Measurements from ENCODE around the gene SUPT3H. TPM values are rescaled to one million over a fixed set of nuclear protein-coding genes. Genes with fewer than 3 reads are reported as not detected.

The SUPT3H gene
- total and polyA plus RNA-seq, 2 of the 8 experiments (the other 6 are each of a cell fraction or from before 2014, with no cell fraction given) = 18.8 to 23.0 TPM

- Histone ChIP-seq H3K4me1 (replicated peaks in 1 of 4; ENCODE audit: control insufficient read depth in 3 of 4, insufficient read depth in 4 of 4, low read length in 3 of 4) (no peaks in the 10 kb centered on the region), H4K8ac (ENCODE audit: extremely low read depth, insufficient read depth, low read length) (no peak overlapping the region), H3K18ac (ENCODE audit: extremely low read depth, low read length) (no peak overlapping the region), H3K14ac (ENCODE audit: insufficient read length) (no peak overlapping the region), H3K27ac (ENCODE audit: low read depth, low read length) (no peak overlapping the region), H4K91ac (replicated peaks; ENCODE audit: insufficient read length, low read length) (no peak overlapping the region), H3K79me1 (ENCODE audit: low read depth, low read length) (no peaks in the 10 kb centered on the region; the same call in 1 of the 2 replicates), H3K27me3 (replicated peaks in 1 of 4; ENCODE audit: control insufficient read depth in 3 of 4, extremely low read depth in 1 of 4, insufficient read depth in 3 of 4, low read length in 3 of 4) (no peaks in the 10 kb centered on the region), H2BK20ac (ENCODE audit: low read length) (no peak overlapping the region), H2BK15ac (ENCODE audit: low read length) (no peak overlapping the region), H2BK5ac (ENCODE audit: low read depth, low read length) (no peak overlapping the region), H4K5ac (ENCODE audit: insufficient read length, low read depth, low read length) (no peak overlapping the region), H4K20me1 (replicated peaks in 1 of 2; ENCODE audit: control insufficient read depth in 1 of 2, insufficient read depth in 2 of 2, low read length in 2 of 2) (no peaks in the 10 kb centered on the region), H3K4ac (replicated peaks; ENCODE audit: insufficient read length, low read depth, low read length) (no peak overlapping the region), H2BK120ac (replicated peaks; ENCODE audit: low read depth, low read length) (no peak overlapping the region), H2BK12ac (ENCODE audit: low read depth, low read length) (no peak overlapping the region), H2AFZ (ENCODE audit: low read length) (no peak overlapping the region), H3K4me2 (ENCODE audit: insufficient read depth in 1 of 2, low read depth in 2 of 2, low read length in 2 of 2) (no peak overlapping the region), H3K4me3 (ENCODE audit: extremely low read depth in 1 of 4, insufficient read depth in 2 of 4, low read depth in 3 of 4, low read length in 4 of 4) (no peak overlapping the region), H3K56ac (replicated peaks; ENCODE audit: insufficient read length, low read depth, low read length) (no peak overlapping the region), H3K36me3 (ENCODE audit: control insufficient read depth in 2 of 4, insufficient read depth in 4 of 4, low read length in 3 of 4) (no peaks in the 10 kb centered on the region), H2AK5ac (ENCODE audit: low read depth, low read length) (no peak overlapping the region), H3K23me2 (ENCODE audit: low read depth, low read length) (no peaks in the 10 kb centered on the region), H3K9me3 (ENCODE audit: insufficient read depth in 2 of 2, low read depth in 1 of 2, low read length in 1 of 2) (no peaks in the 10 kb centered on the region), H3K23ac (ENCODE audit: insufficient read length) (no peak overlapping the region), H3K9ac (replicated peaks in 1 of 4; ENCODE audit: extremely low read depth in 1 of 4, low read depth in 3 of 4, low read length in 3 of 4) (no peak overlapping the region), H3K79me2 (ENCODE audit: control insufficient read depth in 1 of 2, insufficient read depth in 2 of 2, low read length in 2 of 2) (no peaks in the 10 kb centered on the region)
- POLR2A ChIA-PET (ENCODE audit: partially characterized antibody) = no interaction called here
- DNase-seq (ENCODE audit: low read depth in 1 of 2, low spot score in 2 of 2) (no peak), FAIRE-seq (no peak)
- CTCF ChIA-PET (ENCODE audit: partially characterized antibody) = no interaction called here
- TF ChIP-seq CHD1 (IDR thresholded peaks at IDR 0.05; ENCODE audit: low read depth, low read length) (no peak), YY1 (IDR thresholded peaks at IDR 0.05; ENCODE audit: low read depth, low read length) (no peak), ATF2 (IDR thresholded peaks at IDR 0.05; ENCODE audit: low read length) (no peak), TBP (IDR thresholded peaks at IDR 0.05; ENCODE audit: low read depth, low read length) (no peak), BRCA1 (IDR thresholded peaks at IDR 0.05; ENCODE audit: low read depth, low read length) (no peak), RAD21 (IDR thresholded peaks at IDR 0.05 in 1 of 2, conservative IDR thresholded peaks at IDR 0.05 in 1 of 2; ENCODE audit: low read depth in 2 of 2, low read length in 2 of 2) (no peak), CTCF (IDR thresholded peaks at IDR 0.05; ENCODE audit: control extremely low read depth in 1 of 3, insufficient read depth in 1 of 3, low read depth in 1 of 3, low read length in 3 of 3) (no peak), CTBP2 (IDR thresholded peaks at IDR 0.05; ENCODE audit: borderline replicate concordance, insufficient read depth, insufficient read length, low read length) (no peak), JUND (IDR thresholded peaks at IDR 0.05; ENCODE audit: low read length) (no peak)
- whole genome bisulfite sequencing, 2 experiments (ENCODE audit: extremely low coverage in 1 of 2, insufficient coverage in 1 of 2, insufficient read length in 1 of 2, insufficient replicate concordance in 2 of 2, low coverage in 1 of 2, low lambda C conversion rate in 2 of 2, missing lambda C conversion rate in 1 of 2) = 92% methylated on average over 1 of the region's 1 CpG; no CpG with 5 or more reads in 1 of the 2 experiments
Observed at GRCh38 chr6:45098256-45098655, 279.5 kb downstream of the SUPT3H start.
